SKM-1 treated with dmso at 0.1 percent for 144 hours (cell line): Measurements from ENCODE around the gene ANXA4.

ENCODE experiments used
- DNase-seq: peaks from one replicate; lab custom pipeline; 2025; ENCODE audit not compliant: unreplicated experiment; lab: John Stamatoyannopoulos, UW

The ANXA4 gene

DNA sequence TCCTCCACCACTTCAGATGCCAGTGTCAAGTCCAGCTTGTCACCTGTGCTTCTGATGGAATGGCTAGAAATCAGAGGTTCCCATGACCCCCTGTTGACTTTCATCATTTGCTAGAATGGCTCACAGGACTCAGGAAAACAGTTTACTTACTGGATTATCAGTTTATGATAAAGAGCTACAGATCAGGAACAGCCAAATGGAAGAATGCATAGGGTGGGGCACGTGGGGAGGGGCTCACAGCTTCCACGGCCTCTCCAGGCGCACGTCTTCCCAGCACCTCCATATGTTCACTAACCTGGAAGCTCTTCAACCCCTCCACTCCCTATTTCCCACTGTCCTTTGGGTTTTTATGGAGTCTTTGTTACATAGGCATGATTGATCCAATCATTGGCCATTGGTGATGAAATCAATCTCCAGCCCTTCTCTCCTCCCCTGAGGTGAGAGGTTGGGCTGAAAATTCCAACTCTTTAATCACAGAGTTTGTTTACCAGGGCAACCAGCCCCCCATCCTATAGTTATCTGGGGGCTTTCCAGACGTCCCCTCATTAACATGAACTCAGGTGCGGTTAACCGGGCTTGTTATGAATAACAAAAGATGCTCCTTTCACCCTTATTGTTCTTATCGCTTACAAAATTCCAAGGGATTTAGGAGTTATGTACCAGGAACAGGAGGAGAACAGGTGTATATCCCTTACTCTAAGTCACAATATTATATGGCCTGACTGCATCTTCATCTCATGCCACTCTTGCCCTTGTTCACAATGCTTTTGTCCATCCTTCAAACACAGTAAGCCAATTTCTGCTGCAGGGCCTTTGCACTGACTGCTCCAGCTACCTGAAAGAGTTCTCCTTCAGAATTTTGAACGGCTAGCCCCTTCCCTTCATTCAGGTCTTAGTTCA, 35.2 kb downstream of the ANXA4 start:
- DNase-seq, result no peak

DNA sequence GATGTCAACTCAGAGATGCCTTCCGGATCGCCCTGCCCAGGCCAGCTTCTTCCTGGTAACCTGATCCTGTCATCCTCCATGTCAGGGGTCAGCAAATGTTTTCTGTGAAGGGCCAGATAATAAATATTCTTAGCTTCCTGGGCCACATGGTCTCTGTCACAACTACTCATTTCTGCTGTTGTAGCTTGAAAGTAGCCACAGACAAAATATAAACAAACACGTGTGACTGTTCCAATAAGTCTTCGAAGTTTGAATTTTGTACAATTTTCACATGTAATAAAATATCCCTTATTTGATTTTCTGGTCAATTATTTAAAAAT, 35.8 kb downstream of the ANXA4 start:
- DNase-seq, result no peak

- no peak for DNase-seq
Observed at GRCh38 chr2:69779258-69780001, 37.5 kb downstream of the ANXA4 start.

GRCh38 chr2:69780921-69781320, 39.0 kb downstream of the ANXA4 start:
- DNase-seq, result no peak

GRCh38 chr2:69781321-69782248, 39.7 kb downstream of the ANXA4 start:
- no peak for DNase-seq

GRCh38 chr2:69784228-69784627, 42.3 kb downstream of the ANXA4 start:
- DNase-seq, result no peak

- no peak for DNase-seq
Observed at GRCh38 chr2:69785358-69785757, 43.4 kb downstream of the ANXA4 start.

- DNase-seq, result no peak
Observed at GRCh38 chr2:69786052-69786560, 44.2 kb downstream of the ANXA4 start.

GRCh38 chr2:69789175-69789721, 47.3 kb downstream of the ANXA4 start:
- no peak for DNase-seq

- no peak for DNase-seq
Observed at GRCh38 chr2:69789772-69790600, 48.1 kb downstream of the ANXA4 start.

GRCh38 chr2:69790601-69790959, 48.6 kb downstream of the ANXA4 start:
- DNase-seq, result no peak

- DNase-seq, result no peak
Observed at GRCh38 chr2:69791045-69791444, 49.1 kb downstream of the ANXA4 start.

- no peak for DNase-seq
Observed at GRCh38 chr2:69796174-69796573, 54.2 kb downstream of the ANXA4 start.

DNA sequence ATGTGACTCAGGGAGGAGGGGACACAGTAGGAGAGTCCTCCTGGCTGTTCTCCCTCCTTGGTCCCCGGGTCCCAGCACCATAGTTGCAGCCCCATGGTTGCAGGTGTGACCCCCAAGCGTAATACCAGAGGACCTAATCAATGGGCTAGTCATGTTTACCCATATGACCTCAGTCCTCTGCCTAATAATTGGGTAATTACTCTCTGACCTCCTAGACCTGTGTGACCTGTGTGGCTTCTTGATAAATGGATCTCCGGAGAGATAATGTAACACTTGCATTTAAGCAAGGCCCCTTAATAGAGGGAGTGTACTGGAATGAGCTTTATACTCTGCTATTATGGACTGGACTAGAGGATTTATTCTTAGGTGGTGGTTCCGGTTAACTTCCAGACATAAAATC, 55.3 kb downstream of the ANXA4 start:
- DNase-seq, result no peak

DNA sequence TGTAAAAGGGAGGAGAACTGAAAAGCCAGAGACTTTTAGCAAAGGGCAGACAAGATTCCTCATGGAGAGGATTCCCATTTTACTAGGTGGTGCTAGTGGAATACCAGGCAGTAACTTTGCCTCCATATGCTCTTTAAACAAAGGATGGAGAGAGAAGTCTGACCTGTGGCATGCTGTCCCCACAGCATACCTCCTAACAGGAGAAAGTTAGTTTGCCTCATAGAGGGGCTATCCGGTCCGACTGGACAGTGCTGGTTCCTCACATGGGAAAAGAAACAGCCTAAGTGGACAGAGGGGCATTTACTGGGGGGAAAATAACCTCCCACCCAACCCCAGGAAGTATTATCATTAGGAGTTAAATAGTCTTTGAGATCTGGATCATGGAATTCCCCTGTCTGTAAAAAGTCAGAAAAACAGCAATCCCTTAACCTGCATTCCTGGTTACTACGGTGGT, 55.9 kb downstream of the ANXA4 start:
- no peak for DNase-seq

GRCh38 chr2:69798290-69798908, 56.5 kb downstream of the ANXA4 start:
- no peak for DNase-seq

DNA sequence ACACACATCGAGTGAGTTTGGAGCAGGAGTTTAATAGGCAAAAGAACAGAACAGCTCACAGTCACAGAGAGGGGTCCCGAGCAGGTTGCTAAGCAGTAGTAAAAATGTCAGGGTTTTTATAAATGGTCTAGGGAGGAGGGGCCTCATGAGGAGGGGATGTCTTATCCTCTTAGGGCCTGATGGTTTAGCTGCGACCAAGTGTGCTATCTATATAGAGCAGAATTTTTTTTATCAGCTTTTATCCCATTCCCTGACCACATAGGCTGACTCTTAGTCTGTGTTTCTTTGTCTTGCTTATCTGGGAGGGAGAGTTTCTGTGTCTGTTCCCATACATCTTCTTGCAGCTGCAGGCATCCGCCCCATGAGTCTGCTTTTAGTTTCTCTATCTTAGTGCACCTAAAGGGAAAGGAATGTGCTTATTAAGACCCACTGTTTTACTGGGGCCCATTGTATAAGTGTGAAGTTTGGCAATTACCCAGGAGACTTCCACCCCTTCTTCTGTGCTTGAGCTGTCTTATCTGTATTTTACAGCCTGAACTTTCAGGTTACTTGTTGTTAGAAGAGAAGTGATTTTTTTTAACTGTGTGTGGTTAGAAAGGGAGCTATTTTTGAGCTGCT, 57.1 kb downstream of the ANXA4 start:
- no peak for DNase-seq

- no peak for DNase-seq
Observed at GRCh38 chr2:69801745-69802290, 59.9 kb downstream of the ANXA4 start.
